NCI-H526 treated with DMSO at 0.1 percent for 48 hours (cell line): ENCODE results near the gene NACA2.
"Not testable (repeated sequence)": the region's sequence is repeated elsewhere in the genome, so short reads cannot be mapped to it uniquely, and the experiment has no call there.

Source experiments
- DNase-seq: peaks from one replicate; lab custom pipeline; 2025; lab: John Stamatoyannopoulos, UW

Gene NACA2

DNA sequence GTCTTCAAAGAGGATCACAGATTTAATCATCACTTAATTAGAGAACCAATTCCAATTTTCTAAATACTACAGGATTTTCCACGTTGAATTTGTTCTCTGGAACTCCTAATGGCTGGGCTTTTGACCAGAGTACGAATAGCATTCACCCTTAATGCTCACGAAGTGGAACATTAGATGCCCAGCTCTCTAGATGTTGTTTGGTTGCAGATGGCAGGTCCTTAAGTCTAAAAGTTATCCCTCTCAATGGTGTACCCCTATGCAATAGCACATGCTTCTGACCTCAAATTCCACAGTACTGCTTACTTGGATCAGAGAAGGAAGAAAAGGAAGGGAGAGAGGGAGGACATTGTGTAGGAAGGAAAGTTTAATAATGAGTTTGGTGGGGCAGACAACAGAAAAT is 8.6 kb upstream of the NACA2 start:
- DNase-seq: no peak

GRCh38 chr17:61598014-61598413 is 7.0 kb upstream of the NACA2 start:
- DNase-seq: no peak

GRCh38 chr17:61597607-61598006 is 6.6 kb upstream of the NACA2 start:
- DNase-seq: no peak

DNA sequence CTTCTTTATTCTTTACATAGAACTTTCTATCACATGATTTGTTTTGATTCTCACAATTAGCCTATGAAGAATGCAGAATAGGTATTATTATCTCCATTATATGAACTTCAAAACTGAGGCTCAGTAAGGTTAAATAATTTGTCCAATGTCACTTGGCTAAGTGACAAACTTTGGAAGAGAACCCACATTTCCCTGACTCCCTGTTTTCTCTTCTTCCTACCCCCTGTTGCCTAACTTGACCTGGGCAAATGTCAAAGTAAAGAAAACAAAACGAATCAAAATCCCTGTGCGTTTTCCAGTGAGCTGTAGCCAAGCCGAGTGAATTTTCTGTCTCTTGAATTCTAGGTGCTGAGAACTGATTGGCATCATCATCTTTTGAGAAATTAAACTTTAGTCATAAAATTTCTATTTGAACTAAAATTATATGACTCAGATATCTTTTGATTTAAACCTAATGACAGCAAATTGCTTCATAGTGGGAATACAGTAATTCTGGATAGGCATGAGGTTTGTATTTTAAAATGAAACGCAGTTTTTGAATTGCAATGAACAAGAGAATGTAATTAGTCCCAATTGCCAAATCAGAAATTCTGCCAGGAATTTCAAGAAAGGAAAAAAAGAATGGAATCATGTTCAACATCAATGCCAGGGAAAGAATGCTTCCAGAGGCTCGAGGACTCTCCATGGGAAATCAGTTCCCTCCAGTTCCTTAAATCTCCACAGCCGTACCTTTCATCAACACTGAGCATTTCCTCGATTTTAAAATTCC is 4.6 kb upstream of the NACA2 start:
- DNase-seq: no peak

- DNase-seq: no peak
These were observed 3.3 kb upstream of the NACA2 start for GRCh38 chr17:61594294-61594825.

GRCh38 chr17:61593426-61593825 is 2.4 kb upstream of the NACA2 start:
- no peak for DNase-seq

DNA sequence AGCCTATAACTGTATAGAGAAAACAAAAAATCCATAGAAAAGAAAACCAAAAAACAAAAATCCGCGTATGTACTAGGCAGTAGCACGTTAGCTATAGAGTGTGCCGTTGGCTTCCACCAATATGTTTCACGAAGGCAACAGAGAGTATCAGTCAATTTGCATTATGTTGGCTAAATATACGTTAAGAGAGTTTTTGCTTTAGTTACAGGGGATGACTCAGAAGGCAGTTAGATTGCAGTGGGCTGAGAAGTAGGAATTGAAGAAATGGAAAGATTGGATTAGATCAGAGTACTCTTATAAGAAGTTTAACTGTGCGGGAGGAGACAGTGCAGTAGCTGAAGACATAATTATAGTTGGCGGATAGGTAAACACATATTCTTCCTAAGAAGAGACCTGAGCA is 911 bp upstream of the NACA2 start:
- no peak for DNase-seq

- DNase-seq: no peak
These were observed 1.0 kb downstream of the NACA2 start for GRCh38 chr17:61589990-61590389.

- no peak for DNase-seq
These were observed 3.0 kb downstream of the NACA2 start for GRCh38 chr17:61587807-61588660.

DNA sequence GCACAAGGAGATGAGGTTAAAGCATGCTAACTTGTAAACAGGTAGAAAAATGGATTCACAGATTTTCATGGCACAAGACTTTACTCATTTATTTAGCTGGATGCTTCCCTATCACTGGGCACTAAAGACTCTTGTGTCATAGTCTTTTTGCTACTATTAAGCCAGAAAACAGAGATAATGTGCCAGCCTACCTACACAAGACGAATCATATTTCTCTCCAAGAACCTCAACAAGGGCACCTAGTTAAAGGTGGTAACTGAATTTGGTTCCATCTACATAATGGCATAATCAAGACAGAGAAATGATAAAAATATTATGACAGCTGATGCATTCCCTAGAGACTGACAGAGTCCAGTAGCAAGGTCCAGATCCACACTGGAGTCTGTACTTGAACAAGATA is 3.8 kb downstream of the NACA2 start:
- DNase-seq: no peak

DNA sequence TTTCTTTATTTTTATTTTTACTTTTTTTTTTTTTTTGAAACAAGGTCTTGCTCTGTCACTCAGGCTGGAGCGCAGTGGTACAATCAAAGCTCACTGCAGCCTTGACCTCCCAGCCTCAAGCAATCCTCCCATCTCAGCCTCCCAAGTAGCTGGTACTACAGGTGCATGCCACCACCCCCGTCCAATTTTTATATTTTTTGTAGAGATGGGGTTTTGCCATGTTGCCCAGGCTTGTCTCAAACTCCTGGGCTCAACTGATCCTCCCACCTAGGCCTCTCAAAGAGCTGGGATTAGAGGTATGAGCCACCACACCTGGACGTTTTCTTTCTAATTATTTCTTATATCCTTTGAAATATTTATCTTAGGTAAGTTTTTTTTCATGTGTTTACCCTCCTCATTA is 4.4 kb downstream of the NACA2 start:
- DNase-seq: not testable (repeated sequence)

GRCh38 chr17:61586031-61586566 is 4.9 kb downstream of the NACA2 start:
- DNase-seq: no peak

GRCh38 chr17:61584866-61585265 is 6.2 kb downstream of the NACA2 start:
- DNase-seq: no peak

GRCh38 chr17:61584266-61584665 is 6.8 kb downstream of the NACA2 start:
- no peak for DNase-seq

- no peak for DNase-seq
These were observed 7.3 kb downstream of the NACA2 start for GRCh38 chr17:61583660-61584264.

DNA sequence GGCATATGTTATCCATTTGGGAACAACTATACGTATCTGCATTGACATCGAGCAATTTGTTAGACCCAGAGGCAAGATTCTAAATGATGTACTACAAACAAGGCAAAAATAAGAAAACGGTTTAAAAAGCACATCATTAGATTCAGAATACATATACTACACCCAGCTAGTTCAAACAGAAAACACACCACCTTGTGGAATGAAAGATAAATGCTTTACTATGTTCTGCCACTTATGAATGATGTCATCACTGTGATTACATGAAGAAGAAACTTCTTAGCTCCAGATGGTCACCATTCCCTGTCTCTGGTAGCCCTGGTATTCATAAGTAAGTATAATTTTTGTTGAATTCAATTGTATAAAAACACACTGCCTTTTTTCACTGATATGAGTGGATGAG is 7.8 kb downstream of the NACA2 start:
- DNase-seq: peak; percentile 8

- no peak for DNase-seq
These were observed 8.4 kb downstream of the NACA2 start for GRCh38 chr17:61582593-61582992.

DNA sequence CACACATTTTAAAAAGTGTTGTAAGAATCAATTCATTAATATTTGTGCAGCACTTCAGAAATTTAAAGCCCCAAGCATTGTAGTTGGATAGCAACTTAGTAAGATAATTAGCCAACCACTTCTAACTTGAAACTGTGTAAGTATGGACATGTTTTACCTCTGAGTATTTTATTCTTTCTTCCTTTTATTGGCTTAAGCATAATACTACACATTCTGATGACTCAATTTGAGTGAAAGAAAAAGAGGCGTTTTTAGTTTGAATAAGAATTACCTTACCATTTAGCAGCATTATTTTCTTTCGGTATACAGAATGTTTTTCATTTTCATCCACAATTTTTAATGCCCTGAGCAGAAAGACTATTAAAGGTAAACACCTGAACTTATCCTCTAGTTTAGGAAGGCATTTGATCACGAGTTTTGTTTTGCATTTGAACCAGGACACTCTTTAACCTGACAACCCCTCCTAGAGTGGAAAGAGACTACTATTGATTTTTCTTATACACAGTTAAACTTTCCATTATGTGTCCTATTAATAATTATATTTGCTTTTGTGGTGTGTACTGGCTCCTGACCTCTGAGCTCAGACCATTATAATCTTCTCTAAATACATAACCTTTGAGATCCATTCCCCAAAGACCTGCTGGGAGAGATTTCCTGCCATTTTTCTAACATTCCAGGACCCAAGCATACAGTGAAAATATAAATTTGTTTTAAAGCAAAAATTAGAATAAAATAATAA is 9.2 kb downstream of the NACA2 start:
- no peak for DNase-seq

DNA sequence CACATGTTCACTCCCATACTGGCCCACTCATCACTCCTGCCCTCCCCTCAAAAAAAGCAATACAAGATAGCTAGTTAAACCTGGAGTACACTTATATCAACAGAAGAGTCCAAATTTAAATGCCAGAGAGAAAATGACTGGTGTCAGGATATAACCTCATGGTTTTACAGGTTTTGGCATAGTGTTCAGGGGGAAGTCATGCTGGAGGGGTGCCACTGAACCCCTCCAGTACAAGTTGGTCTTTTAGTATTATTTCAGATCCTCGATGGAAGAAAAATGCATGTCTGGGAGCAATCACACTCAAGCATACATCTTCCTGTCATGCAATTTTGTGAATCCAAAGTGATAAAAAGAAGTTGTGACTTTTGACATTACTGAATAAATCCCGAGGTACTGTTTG is 10.5 kb downstream of the NACA2 start:
- DNase-seq: no peak

GRCh38 chr17:61579961-61580360 is 11.1 kb downstream of the NACA2 start:
- no peak for DNase-seq

GRCh38 chr17:61579347-61579746 is 11.7 kb downstream of the NACA2 start:
- DNase-seq: no peak

DNA sequence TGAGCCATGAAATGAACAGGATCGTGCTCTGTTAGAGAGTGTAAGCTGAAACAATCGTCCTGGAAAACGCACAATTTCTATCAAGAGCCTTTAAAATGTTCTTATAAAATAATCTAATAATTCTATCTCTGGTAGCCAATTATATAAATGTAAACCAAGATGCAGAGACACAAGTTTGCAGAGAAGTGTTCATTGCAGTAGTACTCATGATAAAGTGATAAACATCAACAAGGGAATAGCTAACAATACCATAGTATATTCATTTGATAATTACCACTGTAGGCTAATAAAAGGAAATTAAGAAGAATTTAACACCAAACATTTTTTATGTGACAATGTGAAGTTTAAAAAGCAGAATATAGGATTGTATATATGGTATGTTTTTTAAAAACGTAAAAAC is 12.4 kb downstream of the NACA2 start:
- no peak for DNase-seq
